SK-N-SH treated with all-trans-retinoic acid at 6 μM for 48 hours (cell line): ENCODE measurements around the gene NUP205.

ENCODE experiments used
- ARNTL ChIP-seq: fragments of 450-650 bp; formaldehyde crosslinking; IDR thresholded peaks from 2 replicates; pipeline ENCODE4 v1.5.0; 2020; ENCODE audit warnings: low read depth, mild to moderate bottlenecking, moderate library complexity, borderline replicate concordance
- ZNF8 ChIP-seq: fragments of 450-650 bp; formaldehyde crosslinking; IDR thresholded peaks from 2 replicates; pipeline ENCODE4 v1.5.0; 2020; ENCODE audit warnings: mild to moderate bottlenecking, moderate library complexity

DNA sequence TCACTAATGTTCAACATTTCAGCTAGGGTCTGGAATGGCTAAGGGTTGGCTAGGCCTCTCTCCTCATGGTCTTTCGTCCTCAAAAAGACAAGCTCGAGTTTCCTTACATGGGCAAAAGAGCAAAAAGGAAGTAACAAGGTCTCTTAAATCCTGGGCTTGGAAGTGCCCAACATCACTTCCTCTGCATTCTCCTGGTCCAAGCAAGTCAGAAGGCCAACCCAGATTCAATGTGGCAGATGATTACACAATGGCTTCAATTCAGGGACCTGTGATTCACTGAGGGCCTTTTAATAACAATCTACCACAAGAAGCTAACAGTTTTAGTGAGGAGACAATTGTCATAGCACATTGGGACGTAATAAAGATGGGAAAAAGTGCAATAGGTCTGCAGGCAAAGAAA lies 4.4 kb upstream of the NUP205 start:
- TF ChIP-seq ZNF8 (CRISPR knock-in tag) (no peak), ARNTL (no peak)
